AG10803 (cell line): ENCODE measurements around the gene B3GALT4.
A peak's percentile ranks its signal among the peaks of the same experiment; 100 is the strongest.

ENCODE experiments used
- DNase-seq: peaks from one replicate; pipeline ENCODE4 v3.0.0; 2010; ENCODE audit warnings: low read depth
- H3K4me3 ChIP-seq: 2 replicates; pipeline ENCODE4 v1.5.1; 2011; ENCODE audit warnings: mild to moderate bottlenecking, low read length, control low read depth
- CTCF ChIP-seq: conservative IDR thresholded peaks from 2 replicates; pipeline ENCODE4 v1.5.1; 2011; ENCODE audit warnings: mild to moderate bottlenecking, low read length, control low read depth, inconsistent platforms

The B3GALT4 gene

GRCh38 chr6:33276864-33277662, at the start of gene B3GALT4:
TSS of gene B3GALT4 (plus strand) at chr6:33277123. CDS start at chr6:33277420, 297 bp downstream.
- TF ChIP-seq CTCF: peak; percentile 34; the same call in 1 of the 2 replicates
- DNase-seq: peak; percentile 61
- peak within 1 kb of the TSS; percentile 62 for H3K4me3 ChIP-seq

- TF ChIP-seq CTCF: no peak
- no peak overlapping the region for H3K4me3 ChIP-seq
- no peak for DNase-seq
These were observed 41.7 kb upstream of the B3GALT4 start for GRCh38 chr6:33235221-33235634.

- no peak for DNase-seq
- no peak for TF ChIP-seq CTCF
- no peak overlapping the region for H3K4me3 ChIP-seq
These were observed 40.6 kb upstream of the B3GALT4 start for GRCh38 chr6:33236328-33236727.

- no peak for TF ChIP-seq CTCF
- H3K4me3 ChIP-seq: no peak overlapping the region
- no peak for DNase-seq
These were observed 40.1 kb upstream of the B3GALT4 start for GRCh38 chr6:33236852-33237251.

- TF ChIP-seq CTCF: no peak
- H3K4me3 ChIP-seq: no peak overlapping the region
- no peak for DNase-seq
These were observed 39.2 kb upstream of the B3GALT4 start for GRCh38 chr6:33237741-33238140.

- DNase-seq: no peak
- H3K4me3 ChIP-seq: no peak overlapping the region
- TF ChIP-seq CTCF: no peak
These were observed 35.0 kb upstream of the B3GALT4 start for GRCh38 chr6:33241968-33242367.

GRCh38 chr6:33243476-33243875, 33.4 kb upstream of the B3GALT4 start:
- H3K4me3 ChIP-seq: no peak overlapping the region
- TF ChIP-seq CTCF: no peak
- no peak for DNase-seq
